ENCODE results near the gene KCNN3. TPM values are rescaled to one million over a fixed set of nuclear protein-coding genes. Genes with fewer than 3 reads are reported as not detected.

The KCNN3 gene
- total RNA-seq, 1 experiment from 2014 or later, result not detected

DNA sequence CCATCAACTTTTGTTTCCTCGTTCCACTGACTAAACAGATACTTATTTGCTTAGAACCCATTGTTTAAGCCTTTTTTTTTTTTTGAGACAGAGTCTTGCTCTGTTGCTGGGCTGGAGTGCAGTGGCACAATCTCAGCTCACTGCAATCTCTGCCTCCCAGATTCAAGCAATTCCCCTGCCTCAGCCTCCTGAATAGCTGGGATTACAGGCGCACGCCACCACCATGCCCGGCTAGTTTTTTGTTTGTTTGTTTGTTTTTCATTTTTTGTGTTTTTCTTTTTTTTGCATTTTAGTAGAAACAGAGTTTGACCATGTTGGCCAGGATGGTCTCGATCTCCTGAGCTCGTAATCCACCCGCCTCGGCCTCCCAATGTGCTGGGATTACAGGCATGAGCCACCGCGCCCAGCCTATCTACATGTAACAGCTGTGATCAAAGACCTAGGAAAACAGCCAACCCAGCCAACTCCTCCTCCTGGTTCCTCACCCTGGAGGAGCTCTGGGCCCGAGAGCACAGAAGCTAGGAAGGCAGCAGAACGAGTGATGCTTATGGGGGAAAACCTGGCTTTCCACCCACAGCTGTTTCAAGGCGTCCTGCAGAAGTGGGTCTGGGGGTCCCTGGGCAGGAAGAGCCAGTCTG lies 32.9 kb downstream of the KCNN3 start:
- DNase-seq (ENCODE audit: low read depth in 1 of 2, low spot score in 2 of 2), result no peak
- Histone ChIP-seq H3K27me3 (replicated peaks) (peaks cover 12% of the 10 kb centered on the region; the same call in 1 of the 2 replicates), H3K27ac (no peak overlapping the region), H3K4me1 (replicated peaks) (no peaks in the 10 kb centered on the region), H3K4me3 (no peak overlapping the region), H3K36me3 (no peaks in the 10 kb centered on the region), H3K9me3 (replicated peaks) (no peaks in the 10 kb centered on the region)

DNA sequence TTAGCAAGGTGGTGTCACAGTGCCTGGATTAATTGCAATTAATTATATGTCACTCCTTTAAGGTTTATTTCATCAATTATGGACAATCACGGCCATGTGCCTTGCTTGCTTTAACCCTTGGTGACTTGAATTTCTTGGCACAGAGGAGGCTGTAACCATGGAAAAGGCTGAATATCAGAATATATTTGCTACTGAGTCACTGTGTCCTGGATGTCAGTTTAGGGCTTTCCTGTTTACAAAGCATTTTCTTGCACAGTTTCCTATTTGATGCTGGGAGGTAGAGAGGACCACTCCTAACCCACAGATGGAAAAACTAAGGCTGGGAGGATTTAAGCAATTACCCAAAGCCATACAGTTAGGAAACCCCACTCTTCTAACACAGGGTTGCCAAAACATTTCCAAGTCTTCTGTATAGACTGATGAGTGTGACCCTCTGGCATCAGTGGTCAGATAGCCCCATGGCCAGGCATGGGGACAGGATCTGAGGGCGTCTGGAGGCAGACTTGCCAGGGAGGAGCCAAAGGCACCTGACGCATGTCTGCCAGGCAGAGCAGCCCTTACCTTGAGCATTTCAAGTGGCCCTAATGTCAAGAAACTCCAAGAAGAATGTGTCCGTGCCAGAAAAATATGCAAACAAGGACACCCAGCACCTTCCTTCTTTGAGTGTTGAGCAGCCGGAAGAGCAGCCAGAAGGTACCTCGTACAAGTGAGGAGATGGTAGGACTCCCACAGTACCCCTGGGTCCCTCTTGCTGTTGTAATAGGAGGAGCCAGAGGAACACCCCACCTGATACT lies 34.4 kb downstream of the KCNN3 start:
- Histone ChIP-seq H3K27ac (no peak overlapping the region), H3K9me3 (replicated peaks) (no peaks in the 10 kb centered on the region), H3K4me1 (replicated peaks) (no peaks in the 10 kb centered on the region), H3K27me3 (replicated peaks) (peaks cover 12% of the 10 kb centered on the region; the same call in 1 of the 2 replicates), H3K4me3 (no peak overlapping the region), H3K36me3 (no peaks in the 10 kb centered on the region)
- no peak for DNase-seq (ENCODE audit: low read depth in 1 of 2, low spot score in 2 of 2)

- no peak overlapping the region for H3K4me3 ChIP-seq
- H3K27me3 ChIP-seq (replicated peaks), result peaks cover 8% of the 10 kb centered on the region; the same call in 1 of the 2 replicates
- no peak for DNase-seq (ENCODE audit: low read depth in 1 of 2, low spot score in 2 of 2)
- H3K4me1 ChIP-seq (replicated peaks), result no peaks in the 10 kb centered on the region
- H3K36me3 ChIP-seq, result no peaks in the 10 kb centered on the region
- H3K9me3 ChIP-seq (replicated peaks), result no peaks in the 10 kb centered on the region
- no peak overlapping the region for H3K27ac ChIP-seq
Observed at GRCh38 chr1:154833841-154834240, 36.2 kb downstream of the KCNN3 start.

DNA sequence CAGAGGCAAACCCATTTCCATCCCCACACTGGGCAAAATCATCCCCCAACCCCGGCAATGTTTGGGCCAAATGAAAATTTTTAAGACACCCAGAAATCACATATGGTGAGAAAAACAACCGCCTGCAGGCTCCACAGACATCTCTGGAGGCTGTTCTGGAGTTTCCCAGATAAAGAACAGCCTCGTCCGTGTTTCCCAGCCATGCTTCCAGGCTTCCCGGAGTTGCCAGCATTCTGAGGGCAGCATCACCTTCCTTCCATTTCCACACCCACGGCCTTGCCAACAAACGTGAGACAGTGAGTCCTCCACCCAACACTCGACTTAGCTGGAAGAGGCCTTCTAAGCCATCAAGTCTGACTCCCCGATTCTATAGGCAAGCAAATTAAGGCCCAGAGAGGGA lies 36.9 kb downstream of the KCNN3 start:
- no peak for DNase-seq (ENCODE audit: low read depth in 1 of 2, low spot score in 2 of 2)
- peaks cover 5% of the 10 kb centered on the region; the same call in 1 of the 2 replicates for H3K27me3 ChIP-seq (replicated peaks)
- no peak overlapping the region for H3K27ac ChIP-seq
- H3K4me1 ChIP-seq (replicated peaks), result no peaks in the 10 kb centered on the region
- H3K9me3 ChIP-seq (replicated peaks), result no peaks in the 10 kb centered on the region
- H3K36me3 ChIP-seq, result no peaks in the 10 kb centered on the region
- no peak overlapping the region for H3K4me3 ChIP-seq

GRCh38 chr1:154832384-154832783 lies 37.7 kb downstream of the KCNN3 start:
- Histone ChIP-seq H3K4me3 (no peak overlapping the region), H3K4me1 (replicated peaks) (no peaks in the 10 kb centered on the region), H3K9me3 (replicated peaks) (no peaks in the 10 kb centered on the region), H3K27ac (no peak overlapping the region), H3K27me3 (replicated peaks) (peaks cover 5% of the 10 kb centered on the region; the same call in 1 of the 2 replicates), H3K36me3 (no peaks in the 10 kb centered on the region)
- DNase-seq (ENCODE audit: low read depth in 1 of 2, low spot score in 2 of 2), result no peak

GRCh38 chr1:154831462-154831861 lies 38.6 kb downstream of the KCNN3 start:
- Histone ChIP-seq H3K9me3 (replicated peaks) (no peaks in the 10 kb centered on the region), H3K27ac (no peak overlapping the region), H3K4me1 (replicated peaks) (no peaks in the 10 kb centered on the region), H3K27me3 (replicated peaks) (peaks cover 5% of the 10 kb centered on the region; the same call in 1 of the 2 replicates), H3K4me3 (no peak overlapping the region), H3K36me3 (no peaks in the 10 kb centered on the region)
- DNase-seq (ENCODE audit: low read depth in 1 of 2, low spot score in 2 of 2), result no peak

DNA sequence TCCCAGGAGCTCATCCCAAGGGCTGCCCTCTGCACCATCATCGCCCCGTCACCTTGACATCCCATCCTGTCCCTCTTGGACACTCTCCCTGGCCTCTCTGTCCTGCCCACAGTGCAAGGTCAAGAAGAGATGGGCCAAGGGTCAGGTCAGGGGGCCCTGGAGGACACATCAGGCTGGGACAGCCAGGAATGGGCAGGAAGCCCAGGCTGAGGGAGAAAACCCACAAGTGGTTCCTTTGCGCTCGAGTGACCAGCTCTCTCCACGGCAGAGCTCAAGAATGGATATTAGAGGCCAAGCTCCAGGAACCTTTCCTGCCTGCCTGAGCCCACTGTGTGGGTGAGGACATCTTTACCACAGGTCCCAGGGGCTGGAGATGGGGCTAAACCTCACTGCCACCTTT lies 41.0 kb downstream of the KCNN3 start:
- H3K36me3 ChIP-seq, result no peaks in the 10 kb centered on the region
- H3K4me3 ChIP-seq, result no peak overlapping the region
- H3K27me3 ChIP-seq (replicated peaks), result no peaks in the 10 kb centered on the region; the same call in 1 of the 2 replicates
- H3K27ac ChIP-seq, result no peak overlapping the region
- DNase-seq (ENCODE audit: low read depth in 1 of 2, low spot score in 2 of 2), result no peak
- H3K9me3 ChIP-seq (replicated peaks), result no peaks in the 10 kb centered on the region
- H3K4me1 ChIP-seq (replicated peaks), result no peaks in the 10 kb centered on the region

DNA sequence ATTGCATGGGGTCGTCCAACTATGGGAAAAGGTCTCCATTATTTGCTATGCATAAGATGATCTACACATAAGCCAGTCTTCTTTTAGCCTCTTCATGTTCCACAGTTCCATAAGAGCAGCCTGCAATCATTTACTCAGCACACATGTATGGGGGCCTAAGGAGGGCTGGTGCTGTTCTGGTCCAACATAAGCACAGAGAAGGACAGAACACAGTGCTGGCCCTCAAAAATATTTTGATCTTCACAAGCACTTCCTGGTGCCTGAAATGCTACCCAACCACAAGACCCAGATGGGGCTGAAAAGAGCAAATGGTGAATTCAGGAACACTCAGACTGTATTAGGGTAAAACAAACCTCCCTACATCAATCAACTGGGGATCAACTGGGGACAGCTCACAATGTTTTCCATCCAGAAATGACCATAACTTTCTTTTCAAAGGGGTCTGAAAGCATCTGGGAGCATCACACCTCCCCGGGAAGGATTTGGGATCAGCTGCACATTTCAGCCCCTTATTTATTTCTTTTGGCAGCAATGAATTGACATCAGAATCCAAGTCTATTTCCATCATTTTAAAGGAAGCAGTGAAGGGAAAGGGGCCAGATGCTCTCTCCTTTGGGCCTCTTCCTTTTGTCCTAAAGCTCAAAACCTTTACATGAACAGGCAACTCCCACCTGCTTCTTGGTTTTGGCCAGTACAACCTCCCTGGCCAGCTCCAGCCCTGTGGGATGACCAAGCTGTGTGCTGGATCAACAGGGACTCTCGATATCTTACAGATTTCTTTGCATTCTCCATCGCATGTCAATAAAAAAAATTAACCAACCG lies 45.7 kb downstream of the KCNN3 start:
- H3K27ac ChIP-seq, result no peak overlapping the region
- DNase-seq (ENCODE audit: low read depth in 1 of 2, low spot score in 2 of 2), result no peak
- 0 out of 2 replicates have a peak, but pooled peaks cover 4% of the 10 kb centered on the region for H3K27me3 ChIP-seq (replicated peaks)
- H3K36me3 ChIP-seq, result no peaks in the 10 kb centered on the region
- no peak overlapping the region for H3K4me3 ChIP-seq
- no peaks in the 10 kb centered on the region for H3K4me1 ChIP-seq (replicated peaks)
- H3K9me3 ChIP-seq (replicated peaks), result no peaks in the 10 kb centered on the region

DNA sequence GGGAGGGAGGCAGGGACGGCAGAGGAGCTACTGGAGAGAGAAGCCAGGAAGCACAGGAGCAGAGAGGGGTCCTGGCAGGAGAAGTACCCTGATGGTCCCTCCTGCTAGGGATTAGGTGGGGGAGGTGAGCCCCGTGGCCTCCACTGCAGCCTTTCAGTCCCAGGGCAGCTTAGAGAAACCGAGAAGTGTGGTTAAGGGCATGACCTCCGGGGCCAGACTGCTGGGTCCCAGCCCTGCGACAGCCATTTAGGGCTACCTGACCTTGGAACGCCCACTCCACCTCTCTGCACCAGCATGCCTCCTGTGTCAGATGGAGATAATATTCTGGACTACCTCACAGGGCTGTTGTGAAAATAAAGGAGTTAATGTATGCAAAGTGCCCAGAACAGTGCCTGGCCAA lies 47.4 kb downstream of the KCNN3 start:
- H3K9me3 ChIP-seq (replicated peaks), result no peaks in the 10 kb centered on the region
- DNase-seq (ENCODE audit: low read depth in 1 of 2, low spot score in 2 of 2), result no peak
- no peaks in the 10 kb centered on the region for H3K4me1 ChIP-seq (replicated peaks)
- H3K27me3 ChIP-seq (replicated peaks), result 0 out of 2 replicates have a peak, but pooled peaks cover 5% of the 10 kb centered on the region
- no peak overlapping the region for H3K4me3 ChIP-seq
- H3K36me3 ChIP-seq, result no peaks in the 10 kb centered on the region
- no peak overlapping the region for H3K27ac ChIP-seq

DNA sequence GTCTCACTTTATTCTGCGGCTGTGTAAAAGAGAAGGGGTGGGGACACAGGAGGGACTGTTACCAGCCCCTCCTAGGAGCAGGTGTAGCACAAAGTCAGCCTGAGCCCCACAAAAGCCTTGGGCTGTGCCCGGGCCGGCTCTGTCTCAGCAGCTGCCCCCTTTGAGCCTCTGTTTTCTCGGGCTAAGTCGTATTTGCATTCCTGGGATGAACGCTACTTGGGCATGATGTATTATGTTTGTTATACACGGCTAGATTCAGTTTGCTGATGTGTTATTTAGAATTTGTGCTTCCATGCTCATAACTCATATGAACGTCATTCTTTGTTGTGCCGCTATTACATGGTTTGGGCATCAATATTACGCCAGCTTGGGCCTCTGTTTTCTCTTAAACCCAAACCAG lies 47.8 kb downstream of the KCNN3 start:
- 0 out of 2 replicates have a peak, but pooled peaks cover 5% of the 10 kb centered on the region for H3K27me3 ChIP-seq (replicated peaks)
- DNase-seq (ENCODE audit: low read depth in 1 of 2, low spot score in 2 of 2), result no peak
- no peaks in the 10 kb centered on the region for H3K36me3 ChIP-seq
- no peak overlapping the region for H3K4me3 ChIP-seq
- no peaks in the 10 kb centered on the region for H3K9me3 ChIP-seq (replicated peaks)
- no peak overlapping the region for H3K27ac ChIP-seq
- no peaks in the 10 kb centered on the region for H3K4me1 ChIP-seq (replicated peaks)

GRCh38 chr1:154821083-154821482 lies 49.0 kb downstream of the KCNN3 start:
- DNase-seq (ENCODE audit: low read depth in 1 of 2, low spot score in 2 of 2), result no peak
- Histone ChIP-seq H3K4me1 (replicated peaks) (no peaks in the 10 kb centered on the region), H3K36me3 (no peaks in the 10 kb centered on the region), H3K4me3 (no peak overlapping the region), H3K27ac (no peak overlapping the region), H3K27me3 (replicated peaks) (0 out of 2 replicates have a peak, but pooled peaks cover 5% of the 10 kb centered on the region), H3K9me3 (replicated peaks) (no peaks in the 10 kb centered on the region)

DNA sequence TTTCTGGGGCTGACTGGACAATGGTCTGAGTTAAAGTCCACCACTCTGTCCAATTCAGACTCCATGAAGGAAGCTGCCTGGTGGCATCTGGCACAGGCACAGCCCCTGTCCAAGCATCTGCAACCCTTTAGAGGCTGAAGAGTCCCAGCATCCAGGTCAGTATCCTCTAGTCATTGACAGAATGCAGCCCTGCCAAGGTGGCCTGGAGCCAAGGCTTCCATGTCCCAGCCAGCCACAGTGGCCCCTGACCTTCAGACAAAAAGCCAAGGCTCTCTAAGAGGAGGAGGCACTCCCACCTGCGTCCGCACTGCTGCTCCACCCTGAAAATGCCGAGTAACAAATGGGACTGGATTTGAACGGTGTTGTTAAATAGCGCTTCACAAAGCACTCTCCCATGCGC lies 49.4 kb downstream of the KCNN3 start:
- no peak for DNase-seq (ENCODE audit: low read depth in 1 of 2, low spot score in 2 of 2)
- no peaks in the 10 kb centered on the region for H3K4me1 ChIP-seq (replicated peaks)
- H3K36me3 ChIP-seq, result no peaks in the 10 kb centered on the region
- H3K9me3 ChIP-seq (replicated peaks), result no peaks in the 10 kb centered on the region
- no peak overlapping the region for H3K27ac ChIP-seq
- 0 out of 2 replicates have a peak, but pooled peaks cover 5% of the 10 kb centered on the region for H3K27me3 ChIP-seq (replicated peaks)
- no peak overlapping the region for H3K4me3 ChIP-seq

- H3K4me1 ChIP-seq (replicated peaks), result no peaks in the 10 kb centered on the region
- H3K36me3 ChIP-seq, result no peaks in the 10 kb centered on the region
- H3K9me3 ChIP-seq (replicated peaks), result no peaks in the 10 kb centered on the region
- H3K27me3 ChIP-seq (replicated peaks), result 0 out of 2 replicates have a peak, but pooled peaks cover 5% of the 10 kb centered on the region
- no peak overlapping the region for H3K4me3 ChIP-seq
- H3K27ac ChIP-seq, result no peak overlapping the region
- DNase-seq (ENCODE audit: low read depth in 1 of 2, low spot score in 2 of 2), result no peak
Observed at GRCh38 chr1:154819628-154820590, 50.2 kb downstream of the KCNN3 start.
